K562 (cell line): ENCODE measurements around the gene VPS13C. TPM values are rescaled to one million over a fixed set of nuclear protein-coding genes. Genes with fewer than 3 reads are reported as not detected.

Experiments used
- ATAC-seq: fragments of 200-7000 bp; cut with Tn5 transposase; 3 replicates; pipeline ENCODE4 v1.9.1; 2020; ENCODE audit warnings: moderate library complexity
- BruUV-seq: library from RNA; stranded (reverse); fragments of 400-500 nt; replicated peaks from 2 replicates; lab custom pipeline; 2021; lab: Mats Ljungman, UMichigan
- CTCF ChIA-PET: fragments of 300-600 bp; formaldehyde crosslinking; extraction: SDS; loops from one replicate; lab custom pipeline; 2021; ENCODE audit warnings: low intra/inter-chr PET ratio; lab: Yijun Ruan, JAX
- POLR2A ChIA-PET: fragments of 300-600, 350-650 bp; sonication (Branson Sonifier 250); formaldehyde crosslinking; extraction: SDS; loops from one replicate; lab custom pipeline; 2021; ENCODE audit warnings: antibody characterized with exemption, inconsistent platforms; lab: Yijun Ruan, JAX
- DNase-seq, 4 experiments: peaks; one replicate each; pipeline versions ENCODE4 v3.0.0 to v3.0.0-alpha.2; 2011 to 2018; ENCODE audit warnings: low spot score in 3 of 4, mixed read lengths in 3 of 4; ENCODE audit errors: extremely low read depth in 1 of 4
- FAIRE-seq: peaks from 2 replicates; lab custom pipeline; 2011; peaks lifted over from hg19 to GRCh38; lab: Jason Lieb, UNC
- H2AFZ ChIP-seq: 2 replicates; pipeline ENCODE4 v1.6.0; 2011; ENCODE audit warnings: low read depth, low read length, control low read depth, inconsistent platforms
- H3K27ac ChIP-seq: fragments of 200-600 bp; 3 replicates; pipeline ENCODE4 v1.8.0; 2011; ENCODE audit warnings: low read depth, mild to moderate bottlenecking, control low read depth, inconsistent platforms, low read length, moderate library complexity, mixed read lengths; ENCODE audit errors: extremely low read depth
- H3K27me3 ChIP-seq, 2 experiments: fragments of 300-600 bp in 1 of 2; 2 replicates in 1 of 2; 3 replicates in 1 of 2; pipeline versions ENCODE4 v1.6.0 to v1.8.0; 2011; ENCODE audit warnings: inconsistent platforms in 2 of 2, low read length in 2 of 2, mild to moderate bottlenecking in 1 of 2, mixed read lengths in 1 of 2, moderate library complexity in 1 of 2; ENCODE audit not compliant: control insufficient read depth in 2 of 2, insufficient read depth in 2 of 2
- H3K36me3 ChIP-seq: fragments of 300-600 bp; 3 replicates; pipeline ENCODE4 v1.8.0; 2011; ENCODE audit warnings: mild to moderate bottlenecking, low read length, inconsistent platforms; ENCODE audit not compliant: control insufficient read depth, insufficient read depth
- H3K4me1 ChIP-seq, 2 experiments: fragments of 200-600 bp in 1 of 2; replicated peaks in 1 of 2; 2 replicates in 1 of 2; 3 replicates in 1 of 2; pipeline versions ENCODE4 v1.5.1 to v1.8.0; 2011; ENCODE audit warnings: inconsistent platforms in 2 of 2, low read length in 2 of 2, mild to moderate bottlenecking in 1 of 2, mixed read lengths in 1 of 2, moderate library complexity in 1 of 2; ENCODE audit not compliant: control insufficient read depth in 2 of 2, insufficient read depth in 2 of 2
- H3K4me2 ChIP-seq: 2 replicates; pipeline ENCODE4 v1.6.1; 2011; ENCODE audit warnings: low read length, control low read depth, inconsistent platforms, mixed read lengths; ENCODE audit not compliant: insufficient read depth
- H3K4me3 ChIP-seq: fragments of 200-600 bp; sonication (generic), shearing (Covaris generic); 2 replicates; pipeline ENCODE4 v1.5.1; 2016; ENCODE audit warnings: control low read depth, inconsistent platforms
- H3K79me2 ChIP-seq: fragments of 200-600 bp; 3 replicates; pipeline ENCODE4 v1.8.0; 2011; ENCODE audit warnings: low read length, inconsistent platforms; ENCODE audit not compliant: control insufficient read depth, insufficient read depth
- H3K9ac ChIP-seq, 2 experiments: 2 replicates each; pipeline versions ENCODE4 v1.6.0 to v1.6.1; 2011; ENCODE audit warnings: low read depth in 2 of 2, low read length in 2 of 2, control low read depth in 1 of 2, inconsistent platforms in 1 of 2, mild to moderate bottlenecking in 1 of 2, mixed read lengths in 1 of 2; ENCODE audit not compliant: insufficient read depth in 1 of 2
- H3K9me1 ChIP-seq: one replicate; pipeline ENCODE4 v1.6.0; 2011; ENCODE audit warnings: inconsistent platforms, mild to moderate bottlenecking, low read length, moderate library complexity; ENCODE audit not compliant: control insufficient read depth, insufficient read depth
- H3K9me3 ChIP-seq: replicated peaks from 2 replicates; pipeline ENCODE4 v1.5.1; 2011; ENCODE audit warnings: low read depth, low read length, inconsistent platforms; ENCODE audit not compliant: control insufficient read depth, insufficient read depth
- H4K20me1 ChIP-seq: replicated peaks from 2 replicates; pipeline ENCODE4 v1.6.1; 2011; ENCODE audit warnings: low read length, inconsistent platforms, mixed read lengths; ENCODE audit not compliant: control insufficient read depth, insufficient read depth
- BRF1 ChIP-seq: IDR thresholded peaks from 3 replicates; pipeline ENCODE4 v1.6.1; 2011; ENCODE audit warnings: borderline replicate concordance, mild to moderate bottlenecking; ENCODE audit not compliant: insufficient read length; ENCODE audit errors: extremely low read depth
- ESRRB ChIP-seq: fragments of 250-450 bp; sonication (Bioruptor Pico); IDR thresholded peaks from 2 replicates; pipeline ENCODE4 v1.5.0; 2020; ENCODE audit warnings: mild to moderate bottlenecking, moderate library complexity, borderline replicate concordance
- FOXJ3 ChIP-seq: sonication (generic); formaldehyde crosslinking; IDR thresholded peaks from 2 replicates; pipeline ENCODE4 v1.4.0; 2020; ENCODE audit warnings: mild to moderate bottlenecking, missing genetic modification reagents
- GTF3C2 ChIP-seq: IDR thresholded peaks from 3 replicates; pipeline ENCODE4 v1.6.1; 2011; ENCODE audit warnings: borderline replicate concordance, mild to moderate bottlenecking, moderate library complexity; ENCODE audit not compliant: insufficient read length; ENCODE audit errors: extremely low read depth
- ID3 ChIP-seq, 2 experiments: fragments of 250-450 bp in 1 of 2; fragments of 450-650 bp in 1 of 2; sonication (Bioruptor Pico) in 1 of 2; IDR thresholded peaks; 2 replicates each; pipeline versions ENCODE4 v1.6.1 to v1.8.0; 2016 to 2021; ENCODE audit warnings: mild to moderate bottlenecking in 2 of 2, moderate library complexity in 2 of 2, missing compliant biosample characterization in 1 of 2, missing genetic modification characterization in 1 of 2
- THAP7 ChIP-seq: fragments of 250-450 bp; sonication (Bioruptor Pico); IDR thresholded peaks from 2 replicates; pipeline ENCODE4 v1.5.0; 2021
- UBTF ChIP-seq, 2 experiments: IDR thresholded peaks; 2 replicates each; pipeline ENCODE4 v1.6.1; 2012; ENCODE audit warnings: improper control_type of control experiment in 2 of 2, low read depth in 2 of 2, low read length in 2 of 2, borderline replicate concordance in 1 of 2
- ZKSCAN8 ChIP-seq: fragments of 200-800 bp; sonication (Bioruptor generic); IDR thresholded peaks from 2 replicates; pipeline ENCODE4 v1.6.1; 2016; ENCODE audit warnings: missing genetic modification characterization, missing compliant biosample characterization
- ZNF408 ChIP-seq: fragments of 250-450 bp; sonication (Bioruptor Pico); IDR thresholded peaks from 2 replicates; pipeline ENCODE4 v1.4.0; 2020; ENCODE audit warnings: low read depth, mild to moderate bottlenecking, moderate library complexity
- ZNF431 ChIP-seq: sonication (generic); formaldehyde crosslinking; IDR thresholded peaks from 2 replicates; pipeline ENCODE4 v1.8.0; 2022; ENCODE audit warnings: mild to moderate bottlenecking, missing genetic modification reagents
- WGBS: fragments of 100-300 bp; shearing (Covaris generic); methylation state at CpG from one replicate; pipeline ENCODE4 v1.1.6; 2016; ENCODE audit warnings: low coverage, mixed read lengths; ENCODE audit not compliant: insufficient coverage; ENCODE audit errors: missing lambda C conversion rate; 5-methylcytosine and 5-hydroxymethylcytosine counted together
- in situ Hi-C: fragments of 300-500 bp; cut with MboI; formaldehyde crosslinking; loops from 4 replicates; pipeline ENCODE4 v1.15.0; 2018; ENCODE audit warnings: inconsistent platforms, mixed read lengths
- intact Hi-C: fragments of 100-400 bp; cut with micrococcal nuclease; formaldehyde crosslinking; loops from 2 replicates; pipeline ENCODE4 v1.14.2; 2022
- polyA plus RNA-seq, 8 experiments: library from polyadenylated mRNA; depleted of rRNA in 4 of 8; stranded (reverse) in 5 of 8; unstranded in 3 of 8; fragments of >200 nt; fragmentation: Nextera tagmentation in 2 of 8; fragmentation: Illumina TruSeq in 1 of 8; extraction: Ambion mirVana in 2 of 8; extraction: Trizol in 1 of 8; gene quantifications; 2 replicates each; pipeline versions ENCODE4 v1.2.1 to v1.2.3, GENCODE V29; 2011 to 2014; ENCODE audit warnings: inconsistent platforms in 1 of 8, missing spikeins in 1 of 8
- total RNA-seq, 7 experiments: library from RNA; depleted of rRNA in 6 of 7; stranded (reverse); fragments of >200 nt in 6 of 7; fragmentation: Illumina TruSeq in 2 of 7; extraction: Trizol in 2 of 7; gene quantifications; 2 replicates each; pipeline versions ENCODE4 v1.2.1 to v1.2.3, GENCODE V29; 2011 to 2021; ENCODE audit warnings: low replicate concordance in 1 of 7

The VPS13C gene
- total and polyA plus RNA-seq, 9 of the 15 experiments (the other 6 are each of a cell fraction or from before 2014, with no cell fraction given): 5.2 to 32.3 (median 15.7) TPM

GRCh38 chr15:61828860-61829513 is 231.3 kb downstream of the VPS13C start:
- H3K4me2 ChIP-seq: no peak overlapping the region
- peaks cover 5 to 45% of the 10 kb centered on the region in 2 experiments; a peak in 2 of 5 replicates for H3K27me3 ChIP-seq
- no peak overlapping the region for H3K9ac ChIP-seq
- no peak for DNase-seq
- no peaks in the 10 kb centered on the region; the same call in 1 of the 2 replicates for H4K20me1 ChIP-seq
- CTCF ChIA-PET: no interaction called here
- H3K9me1 ChIP-seq: no peaks in the 10 kb centered on the region
- intact Hi-C loops: no loop called here
- H3K4me3 ChIP-seq: no peak overlapping the region
- no peaks in the 10 kb centered on the region for H3K79me2 ChIP-seq
- in situ Hi-C loops: no loop called here
- ATAC-seq: no peak
- no peak overlapping the region for H3K27ac ChIP-seq
- no peaks in the 10 kb centered on the region for H3K4me1 ChIP-seq
- 2% methylated on average over 6 of the region's 6 CpGs for WGBS
- no TSS peak for BruUV-seq
- H3K36me3 ChIP-seq: no peaks in the 10 kb centered on the region
- H3K9me3 ChIP-seq: no peaks in the 10 kb centered on the region
- no peak for FAIRE-seq
- POLR2A ChIA-PET: interaction anchor here (0.6 kb wide), 1 partner anchor 367 kb away, joined by 4 read pairs; no protein-coding TSS in a partner anchor
- H2AFZ ChIP-seq: no peak overlapping the region
- TF ChIP-seq ID3 (CRISPR knock-in tag; IDR thresholded peaks at IDR 0.05): no peak
- no peak for TF ChIP-seq ID3 (tag; IDR thresholded peaks at IDR 0.05)
- no peak for TF ChIP-seq GTF3C2
- TF ChIP-seq BRF1: no peak
- no peak for TF ChIP-seq ZNF408 (CRISPR knock-in tag)
- no peak for TF ChIP-seq THAP7
- TF ChIP-seq ZKSCAN8 (CRISPR knock-in tag): no peak
- TF ChIP-seq ZNF431: no peak
- TF ChIP-seq UBTF (IDR thresholded peaks at IDR 0.05; ENCODE audit: borderline replicate concordance in 1 of 2, low read depth in 2 of 2, low read length in 2 of 2): no peak
- TF ChIP-seq FOXJ3: no peak
- TF ChIP-seq ESRRB (CRISPR knock-in tag): no peak
